ENCODE results near the gene FILIP1L.

FILIP1L gene

GRCh38 chr3:99925584-99926230 is 188.6 kb downstream of the FILIP1L start:
- H3K27me3 Mint-ChIP-seq (ENCODE audit: low read depth, poor library complexity), result no peaks in the 10 kb centered on the region
- no peak overlapping the region for H3K27ac Mint-ChIP-seq
- H3K36me3 Mint-ChIP-seq (ENCODE audit: low read depth), result peaks cover 15% of the 10 kb centered on the region
- no peak overlapping the region for H3K4me3 Mint-ChIP-seq
- peaks cover 23% of the 10 kb centered on the region for H3K4me1 Mint-ChIP-seq
- no peak for TF ChIP-seq CTCF (IDR thresholded peaks at IDR 0.05)
- no peaks in the 10 kb centered on the region for H3K9me3 Mint-ChIP-seq
- DNase-seq, result no peak

GRCh38 chr3:99923873-99924272 is 190.4 kb downstream of the FILIP1L start:
- peaks cover 15% of the 10 kb centered on the region for H3K36me3 Mint-ChIP-seq (ENCODE audit: low read depth)
- H3K9me3 Mint-ChIP-seq, result no peaks in the 10 kb centered on the region
- no peaks in the 10 kb centered on the region for H3K27me3 Mint-ChIP-seq (ENCODE audit: low read depth, poor library complexity)
- no peak overlapping the region for H3K27ac Mint-ChIP-seq
- peaks cover 32% of the 10 kb centered on the region for H3K4me1 Mint-ChIP-seq
- TF ChIP-seq CTCF (IDR thresholded peaks at IDR 0.05), result no peak
- DNase-seq, result no peak
- H3K4me3 Mint-ChIP-seq, result no peak overlapping the region

GRCh38 chr3:99921986-99922385 is 192.3 kb downstream of the FILIP1L start:
- no peaks in the 10 kb centered on the region for H3K27me3 Mint-ChIP-seq (ENCODE audit: low read depth, poor library complexity)
- peaks cover 23% of the 10 kb centered on the region for H3K4me1 Mint-ChIP-seq
- H3K27ac Mint-ChIP-seq, result no peak overlapping the region
- DNase-seq, result no peak
- H3K9me3 Mint-ChIP-seq, result no peaks in the 10 kb centered on the region
- no peak for TF ChIP-seq CTCF (IDR thresholded peaks at IDR 0.05)
- no peak overlapping the region for H3K4me3 Mint-ChIP-seq
- peaks cover 22% of the 10 kb centered on the region for H3K36me3 Mint-ChIP-seq (ENCODE audit: low read depth)

GRCh38 chr3:99921377-99921695 is 193.0 kb downstream of the FILIP1L start:
- peaks cover 22% of the 10 kb centered on the region for H3K36me3 Mint-ChIP-seq (ENCODE audit: low read depth)
- H3K4me3 Mint-ChIP-seq, result no peak overlapping the region
- H3K27me3 Mint-ChIP-seq (ENCODE audit: low read depth, poor library complexity), result no peaks in the 10 kb centered on the region
- DNase-seq, result no peak
- no peaks in the 10 kb centered on the region for H3K9me3 Mint-ChIP-seq
- no peak for TF ChIP-seq CTCF (IDR thresholded peaks at IDR 0.05)
- H3K27ac Mint-ChIP-seq, result peak overlapping the region; percentile 89
- peaks cover 27% of the 10 kb centered on the region for H3K4me1 Mint-ChIP-seq

- H3K27ac Mint-ChIP-seq, result peak overlapping the region; percentile 89
- H3K27me3 Mint-ChIP-seq (ENCODE audit: low read depth, poor library complexity), result no peaks in the 10 kb centered on the region
Measured at GRCh38 chr3:99920481-99921376, 193.6 kb downstream of the FILIP1L start.

More at GRCh38 chr3:99920481-99921376, 193.6 kb downstream of the FILIP1L start:
- peaks cover 22% of the 10 kb centered on the region for H3K36me3 Mint-ChIP-seq (ENCODE audit: low read depth)
- no peak for TF ChIP-seq CTCF (IDR thresholded peaks at IDR 0.05)
- no peaks in the 10 kb centered on the region for H3K9me3 Mint-ChIP-seq
- no peak overlapping the region for H3K4me3 Mint-ChIP-seq
- no peak for DNase-seq
- H3K4me1 Mint-ChIP-seq, result peaks cover 33% of the 10 kb centered on the region

Measured in nephron progenitor cell (in vitro differentiated cells).